K562 (cell line): ENCODE results near the gene STK24.

Experiments used
- ADNP ChIP-seq: fragments of 200-800 bp; sonication (Bioruptor generic); IDR thresholded peaks from 2 replicates; pipeline ENCODE4 v1.6.1; 2016; ENCODE audit warnings: missing genetic modification characterization, missing compliant biosample characterization
- ARNT ChIP-seq, 2 experiments: fragments of 450-650 bp; IDR thresholded peaks; 2 replicates each; pipeline ENCODE4 v1.6.1; 2016; ENCODE audit warnings: mild to moderate bottlenecking in 1 of 2
- HLTF ChIP-seq: fragments of 450-650 bp; IDR thresholded peaks from 2 replicates; pipeline ENCODE4 v1.6.1; 2016
- JUN ChIP-seq, 2 experiments: sonication (generic) in 1 of 2; formaldehyde crosslinking in 1 of 2; IDR thresholded peaks; 2 replicates each; pipeline versions ENCODE4 v1.6.1 to v1.8.0; 2012 to 2022; ENCODE audit warnings: borderline replicate concordance in 2 of 2, mild to moderate bottlenecking in 2 of 2, improper control_type of control experiment in 1 of 2, low read depth in 1 of 2, low read length in 1 of 2, missing genetic modification reagents in 1 of 2
- KAT8 ChIP-seq: fragments of 450-650 bp; IDR thresholded peaks from 2 replicates; pipeline ENCODE4 v1.6.1; 2016; ENCODE audit warnings: low read depth, mild to moderate bottlenecking
- KDM2B ChIP-seq: fragments of 250-450 bp; sonication (Bioruptor Pico); IDR thresholded peaks from 2 replicates; pipeline ENCODE4 v1.8.0; 2021; ENCODE audit warnings: mild to moderate bottlenecking, moderate library complexity
- NFIC ChIP-seq: fragments of 450-650 bp; IDR thresholded peaks from 2 replicates; pipeline ENCODE4 v1.6.1; 2017; ENCODE audit warnings: mild to moderate bottlenecking, inconsistent platforms
- RNF2 ChIP-seq: sonication (generic); IDR thresholded peaks from 2 replicates; pipeline ENCODE4 v1.6.1; 2016
- ZNF165 ChIP-seq: fragments of 250-450 bp; sonication (Bioruptor Pico); IDR thresholded peaks from 2 replicates; pipeline ENCODE4 v1.4.0; 2020; ENCODE audit warnings: borderline replicate concordance
- ZNF24 ChIP-seq: fragments of 450-650 bp; IDR thresholded peaks from 2 replicates; pipeline ENCODE4 v1.6.1; 2016
- TF ChIP-seq, protein P1 (sequence below), 3 experiments: IDR thresholded peaks in 2 of 3; conservative IDR thresholded peaks in 1 of 3; 2 replicates each; pipeline ENCODE4 v1.5.1; 2011 to 2012; ENCODE audit warnings: low read length in 3 of 3, mild to moderate bottlenecking in 3 of 3, control low read depth in 2 of 3, improper control_type of control experiment in 1 of 3, inconsistent platforms in 1 of 3, low read depth in 1 of 3, mixed read lengths in 1 of 3, moderate library complexity in 1 of 3; ENCODE audit not compliant: insufficient read depth in 2 of 3
- TF ChIP-seq, protein P2 (sequence below): fragments of 250-450 bp; sonication (Bioruptor Pico); IDR thresholded peaks from 2 replicates; pipeline ENCODE4 v1.4.0; 2020; ENCODE audit warnings: mild to moderate bottlenecking, moderate library complexity
- TF ChIP-seq, protein P3 (sequence below): fragments of 250-450 bp; sonication (Bioruptor Pico); IDR thresholded peaks from 2 replicates; pipeline ENCODE4 v1.8.0; 2021; ENCODE audit warnings: mild to moderate bottlenecking, moderate library complexity

DNA sequence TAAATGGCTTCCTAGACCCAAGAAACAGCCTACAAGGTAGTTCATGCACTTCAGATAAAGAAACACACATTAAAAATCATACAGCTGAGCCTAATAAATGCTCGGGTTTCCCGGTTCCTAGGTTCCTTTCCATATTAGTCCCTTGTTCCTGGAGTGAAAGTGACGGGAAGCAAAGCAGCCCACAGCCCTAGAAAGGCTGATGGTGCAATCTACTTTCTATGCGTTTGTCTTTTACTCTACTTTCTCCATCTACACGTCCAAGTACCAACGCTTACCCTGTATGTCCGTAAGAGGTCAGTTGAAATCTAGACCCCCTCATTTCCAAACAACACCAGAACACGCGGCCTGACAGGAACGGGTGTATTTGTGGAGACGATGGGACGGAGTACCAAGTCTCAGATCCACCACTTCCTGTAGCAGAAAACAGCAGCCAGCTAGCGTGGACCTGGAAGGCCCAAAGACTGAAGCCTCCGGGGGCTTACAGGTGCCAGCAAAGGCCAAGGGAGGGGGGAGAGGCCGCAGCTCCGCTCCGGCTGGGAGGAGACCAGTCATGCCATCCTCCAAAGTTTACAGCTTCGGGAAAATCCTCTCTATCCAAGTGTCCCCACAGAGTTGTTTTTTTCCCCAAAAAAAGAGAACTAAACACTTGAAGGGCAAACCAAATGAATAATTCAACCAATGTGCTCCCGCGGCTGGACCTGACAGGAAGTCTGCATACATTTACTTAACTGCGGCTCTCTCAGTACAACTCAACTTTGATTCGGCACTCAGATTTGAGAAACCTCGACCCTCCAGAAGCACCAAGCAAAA is 34.1 kb downstream of the STK24 start:
- TF ChIP-seq RNF2, result no peak
- TF ChIP-seq, protein P1, sequence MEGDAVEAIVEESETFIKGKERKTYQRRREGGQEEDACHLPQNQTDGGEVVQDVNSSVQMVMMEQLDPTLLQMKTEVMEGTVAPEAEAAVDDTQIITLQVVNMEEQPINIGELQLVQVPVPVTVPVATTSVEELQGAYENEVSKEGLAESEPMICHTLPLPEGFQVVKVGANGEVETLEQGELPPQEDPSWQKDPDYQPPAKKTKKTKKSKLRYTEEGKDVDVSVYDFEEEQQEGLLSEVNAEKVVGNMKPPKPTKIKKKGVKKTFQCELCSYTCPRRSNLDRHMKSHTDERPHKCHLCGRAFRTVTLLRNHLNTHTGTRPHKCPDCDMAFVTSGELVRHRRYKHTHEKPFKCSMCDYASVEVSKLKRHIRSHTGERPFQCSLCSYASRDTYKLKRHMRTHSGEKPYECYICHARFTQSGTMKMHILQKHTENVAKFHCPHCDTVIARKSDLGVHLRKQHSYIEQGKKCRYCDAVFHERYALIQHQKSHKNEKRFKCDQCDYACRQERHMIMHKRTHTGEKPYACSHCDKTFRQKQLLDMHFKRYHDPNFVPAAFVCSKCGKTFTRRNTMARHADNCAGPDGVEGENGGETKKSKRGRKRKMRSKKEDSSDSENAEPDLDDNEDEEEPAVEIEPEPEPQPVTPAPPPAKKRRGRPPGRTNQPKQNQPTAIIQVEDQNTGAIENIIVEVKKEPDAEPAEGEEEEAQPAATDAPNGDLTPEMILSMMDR (IDR thresholded peaks at IDR 0.05 in 2 of 3, conservative IDR thresholded peaks at IDR 0.05 in 1 of 3; ENCODE audit: insufficient read depth in 2 of 3, low read depth in 1 of 3, low read length in 3 of 3), result no peak
- no peak for TF ChIP-seq KAT8
- no peak for TF ChIP-seq JUN (IDR thresholded peaks at IDR 0.05; ENCODE audit: borderline replicate concordance, low read depth, low read length)
- no peak for TF ChIP-seq JUN (CRISPR knock-in tag; IDR thresholded peaks at IDR 0.05; ENCODE audit: borderline replicate concordance)
- TF ChIP-seq ZNF165, result no peak
- TF ChIP-seq ADNP, result no peak
- TF ChIP-seq, protein P2, sequence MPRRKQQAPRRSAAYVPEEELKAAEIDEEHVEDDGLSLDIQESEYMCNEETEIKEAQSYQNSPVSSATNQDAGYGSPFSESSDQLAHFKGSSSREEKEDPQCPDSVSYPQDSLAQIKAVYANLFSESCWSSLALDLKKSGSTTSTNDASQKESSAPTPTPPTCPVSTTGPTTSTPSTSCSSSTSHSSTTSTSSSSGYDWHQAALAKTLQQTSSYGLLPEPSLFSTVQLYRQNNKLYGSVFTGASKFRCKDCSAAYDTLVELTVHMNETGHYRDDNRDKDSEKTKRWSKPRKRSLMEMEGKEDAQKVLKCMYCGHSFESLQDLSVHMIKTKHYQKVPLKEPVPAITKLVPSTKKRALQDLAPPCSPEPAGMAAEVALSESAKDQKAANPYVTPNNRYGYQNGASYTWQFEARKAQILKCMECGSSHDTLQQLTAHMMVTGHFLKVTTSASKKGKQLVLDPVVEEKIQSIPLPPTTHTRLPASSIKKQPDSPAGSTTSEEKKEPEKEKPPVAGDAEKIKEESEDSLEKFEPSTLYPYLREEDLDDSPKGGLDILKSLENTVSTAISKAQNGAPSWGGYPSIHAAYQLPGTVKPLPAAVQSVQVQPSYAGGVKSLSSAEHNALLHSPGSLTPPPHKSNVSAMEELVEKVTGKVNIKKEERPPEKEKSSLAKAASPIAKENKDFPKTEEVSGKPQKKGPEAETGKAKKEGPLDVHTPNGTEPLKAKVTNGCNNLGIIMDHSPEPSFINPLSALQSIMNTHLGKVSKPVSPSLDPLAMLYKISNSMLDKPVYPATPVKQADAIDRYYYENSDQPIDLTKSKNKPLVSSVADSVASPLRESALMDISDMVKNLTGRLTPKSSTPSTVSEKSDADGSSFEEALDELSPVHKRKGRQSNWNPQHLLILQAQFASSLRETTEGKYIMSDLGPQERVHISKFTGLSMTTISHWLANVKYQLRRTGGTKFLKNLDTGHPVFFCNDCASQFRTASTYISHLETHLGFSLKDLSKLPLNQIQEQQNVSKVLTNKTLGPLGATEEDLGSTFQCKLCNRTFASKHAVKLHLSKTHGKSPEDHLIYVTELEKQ (CRISPR knock-in tag), result no peak
- no peak for TF ChIP-seq KDM2B (CRISPR knock-in tag)
- TF ChIP-seq, protein P3, sequence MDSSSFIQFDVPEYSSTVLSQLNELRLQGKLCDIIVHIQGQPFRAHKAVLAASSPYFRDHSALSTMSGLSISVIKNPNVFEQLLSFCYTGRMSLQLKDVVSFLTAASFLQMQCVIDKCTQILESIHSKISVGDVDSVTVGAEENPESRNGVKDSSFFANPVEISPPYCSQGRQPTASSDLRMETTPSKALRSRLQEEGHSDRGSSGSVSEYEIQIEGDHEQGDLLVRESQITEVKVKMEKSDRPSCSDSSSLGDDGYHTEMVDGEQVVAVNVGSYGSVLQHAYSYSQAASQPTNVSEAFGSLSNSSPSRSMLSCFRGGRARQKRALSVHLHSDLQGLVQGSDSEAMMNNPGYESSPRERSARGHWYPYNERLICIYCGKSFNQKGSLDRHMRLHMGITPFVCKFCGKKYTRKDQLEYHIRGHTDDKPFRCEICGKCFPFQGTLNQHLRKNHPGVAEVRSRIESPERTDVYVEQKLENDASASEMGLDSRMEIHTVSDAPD (CRISPR knock-in tag), result no peak
- no peak for TF ChIP-seq NFIC
- TF ChIP-seq ARNT (IDR thresholded peaks at IDR 0.05), result no peak
- no peak for TF ChIP-seq HLTF
- TF ChIP-seq ZNF24, result no peak
